OCI-M2 (cell line): ENCODE measurements around the gene OMP.

Source experiments
- DNase-seq: peaks from one replicate; lab custom pipeline; 2025; ENCODE audit not compliant: unreplicated experiment; lab: John Stamatoyannopoulos, UW

OMP gene

DNA sequence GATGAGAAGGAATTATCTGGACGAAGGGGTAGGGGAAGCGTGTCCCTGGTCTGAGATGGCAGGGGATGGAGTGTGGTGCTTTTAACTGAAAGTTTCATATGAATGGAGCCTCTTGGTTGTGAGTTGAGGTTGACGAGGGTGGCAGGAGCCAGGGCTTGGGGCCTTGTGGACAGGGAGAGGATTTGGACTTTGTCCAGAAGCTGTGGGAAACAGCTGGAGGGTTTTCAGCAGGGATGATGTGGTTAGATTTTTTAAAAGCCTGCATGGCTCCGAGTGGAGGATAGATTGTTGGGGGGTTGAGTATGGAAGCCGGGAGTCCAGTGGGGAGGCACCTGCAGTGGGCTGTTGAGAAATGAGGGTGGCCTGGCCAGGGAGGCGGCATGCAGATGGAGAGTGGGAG lies 50.2 kb downstream of the OMP start:
- no peak for DNase-seq
